ENCODE results near the gene PHF20. TPM values are rescaled to one million over a fixed set of nuclear protein-coding genes. Genes with fewer than 3 reads are reported as not detected.
"Not testable (repeated sequence)": the region's sequence is repeated elsewhere in the genome, so short reads cannot be mapped to it uniquely, and the experiment has no call there.

Gene PHF20
- total RNA-seq, 1 donor from 2014 or later, result 55.1 TPM

- no peaks in the 10 kb centered on the region for H3K27me3 Mint-ChIP-seq (ENCODE audit: low read depth)
- H3K9me3 Mint-ChIP-seq, result no peaks in the 10 kb centered on the region
- H3K36me3 Mint-ChIP-seq (ENCODE audit: low read depth), result peaks cover 18% of the 10 kb centered on the region
- DNase-seq (ENCODE audit: low spot score), result no peak
- H3K4me3 Mint-ChIP-seq (ENCODE audit: low read depth), result no peak overlapping the region
- no peak overlapping the region for H3K27ac Mint-ChIP-seq
- peaks cover 17% of the 10 kb centered on the region for H3K4me1 Mint-ChIP-seq (ENCODE audit: low read depth)
- intact Hi-C loops (cut with micrococcal nuclease), result loop anchor here (10.0 kb wide), 1 partner anchor 57 kb away; no protein-coding TSS in a partner anchor
These were observed 119.6 kb downstream of the PHF20 start for GRCh38 chr20:35891375-35891774.

DNA sequence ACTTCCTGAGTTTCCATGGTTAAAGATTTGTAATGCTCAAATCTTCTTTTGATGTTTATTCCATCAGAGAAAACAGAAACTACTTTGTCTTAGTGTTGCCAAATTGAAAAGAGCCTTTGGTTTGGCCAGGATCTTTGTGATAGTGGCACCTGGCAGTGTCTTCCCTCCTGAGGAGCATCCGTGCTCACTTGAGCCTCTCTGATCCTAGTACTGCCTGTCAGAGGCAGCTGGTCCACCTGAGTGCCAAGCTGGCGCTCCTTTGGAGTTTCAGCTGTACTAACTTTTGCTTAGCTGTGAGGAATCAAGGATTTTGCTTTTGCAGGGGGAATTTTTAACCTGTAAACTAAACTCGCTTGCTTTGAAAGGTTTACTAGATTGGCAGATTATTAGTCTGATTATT, 121.1 kb downstream of the PHF20 start:
- H3K4me3 Mint-ChIP-seq (ENCODE audit: low read depth), result no peak overlapping the region
- H3K36me3 Mint-ChIP-seq (ENCODE audit: low read depth), result peaks cover 22% of the 10 kb centered on the region

GRCh38 chr20:35893942-35894341, 122.1 kb downstream of the PHF20 start:
- intact Hi-C loops (cut with micrococcal nuclease), result loop anchor here (10.0 kb wide), 1 partner anchor 59 kb away; no protein-coding TSS in a partner anchor
- Mint-ChIP-seq H3K4me1 (ENCODE audit: low read depth) (peaks cover 17% of the 10 kb centered on the region), H3K27ac (no peak overlapping the region), H3K9me3 (no peaks in the 10 kb centered on the region), H3K27me3 (ENCODE audit: low read depth) (no peaks in the 10 kb centered on the region), H3K36me3 (ENCODE audit: low read depth) (peaks cover 22% of the 10 kb centered on the region), H3K4me3 (ENCODE audit: low read depth) (no peak overlapping the region)
- DNase-seq (ENCODE audit: low spot score), result no peak

More for the DNA sequence above, 121.1 kb downstream of the PHF20 start:
- no peak for DNase-seq (ENCODE audit: low spot score)
- Mint-ChIP-seq H3K27me3 (ENCODE audit: low read depth) (no peaks in the 10 kb centered on the region), H3K27ac (no peak overlapping the region), H3K9me3 (no peaks in the 10 kb centered on the region), H3K4me1 (ENCODE audit: low read depth) (peaks cover 17% of the 10 kb centered on the region)
- intact Hi-C loops (cut with micrococcal nuclease), result loop anchor here (10.0 kb wide), 1 partner anchor 58 kb away; no protein-coding TSS in a partner anchor

GRCh38 chr20:35895516-35895915, 123.7 kb downstream of the PHF20 start:
- Mint-ChIP-seq H3K36me3 (ENCODE audit: low read depth) (peaks cover 29% of the 10 kb centered on the region), H3K4me1 (ENCODE audit: low read depth) (peaks cover 17% of the 10 kb centered on the region)
- not testable (repeated sequence) for DNase-seq (ENCODE audit: low spot score); H3K27ac Mint-ChIP-seq; H3K27me3 Mint-ChIP-seq (ENCODE audit: low read depth); H3K9me3 Mint-ChIP-seq; H3K4me3 Mint-ChIP-seq (ENCODE audit: low read depth)
- intact Hi-C loops (cut with micrococcal nuclease), result loop anchor here (10.0 kb wide), 1 partner anchor 61 kb away; no protein-coding TSS in a partner anchor

DNA sequence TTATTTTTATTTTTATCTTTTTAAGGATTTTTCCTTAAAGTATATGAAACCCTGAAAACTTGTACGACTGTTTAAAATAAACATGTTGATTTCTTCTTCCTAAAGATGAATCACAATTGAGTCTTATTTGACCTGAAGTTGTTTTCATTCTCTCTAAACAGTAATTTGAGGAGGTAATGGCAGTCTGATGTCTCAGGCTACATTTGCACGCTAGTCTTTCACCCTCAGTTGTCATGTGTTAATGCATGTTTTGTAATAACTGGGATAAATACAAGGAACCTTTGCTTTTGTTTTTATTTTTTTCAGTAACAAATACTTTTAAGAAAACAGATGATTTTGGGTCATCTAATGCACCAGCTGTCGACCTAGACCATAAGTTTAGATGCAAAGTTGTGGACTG, 127.2 kb downstream of the PHF20 start:
- Mint-ChIP-seq H3K36me3 (ENCODE audit: low read depth) (peaks cover 37% of the 10 kb centered on the region), H3K27ac (no peak overlapping the region)

DNA sequence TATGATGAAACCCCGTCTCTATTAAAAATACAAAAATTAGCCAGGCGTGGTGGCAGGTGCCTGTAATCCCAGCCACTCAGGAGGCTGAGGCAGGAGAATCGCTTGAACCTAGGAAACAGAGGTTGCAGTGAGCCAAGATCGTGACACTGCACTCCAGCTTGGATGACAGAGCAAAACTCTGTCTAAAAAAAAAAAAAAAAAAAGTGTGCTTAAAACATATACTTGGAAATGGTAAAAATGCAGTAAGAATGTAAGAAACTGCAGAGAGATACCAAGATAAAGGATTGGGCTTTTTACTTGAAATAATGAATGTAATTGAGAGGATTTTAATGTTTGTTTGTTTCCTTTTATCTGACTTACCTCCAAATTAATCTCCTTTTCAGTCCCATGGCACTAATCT, 129.4 kb downstream of the PHF20 start:
- peaks cover 41% of the 10 kb centered on the region for H3K36me3 Mint-ChIP-seq (ENCODE audit: low read depth)

More for the DNA sequence above, 127.2 kb downstream of the PHF20 start:
- no peak for DNase-seq (ENCODE audit: low spot score)
- no peak overlapping the region for H3K4me3 Mint-ChIP-seq (ENCODE audit: low read depth)
- no peaks in the 10 kb centered on the region for H3K9me3 Mint-ChIP-seq
- no peaks in the 10 kb centered on the region for H3K27me3 Mint-ChIP-seq (ENCODE audit: low read depth)
- intact Hi-C loops (cut with micrococcal nuclease), result loop anchor here (10.0 kb wide), 1 partner anchor 64 kb away; no protein-coding TSS in a partner anchor
- H3K4me1 Mint-ChIP-seq (ENCODE audit: low read depth), result peaks cover 6% of the 10 kb centered on the region

GRCh38 chr20:35901678-35902544, 130.1 kb downstream of the PHF20 start:
- H3K36me3 Mint-ChIP-seq (ENCODE audit: low read depth), result peaks cover 44% of the 10 kb centered on the region
- DNase-seq (ENCODE audit: low spot score), result no peak
- no peak overlapping the region for H3K27ac Mint-ChIP-seq
- H3K27me3 Mint-ChIP-seq (ENCODE audit: low read depth), result no peaks in the 10 kb centered on the region
- H3K4me3 Mint-ChIP-seq (ENCODE audit: low read depth), result no peak overlapping the region
- H3K4me1 Mint-ChIP-seq (ENCODE audit: low read depth), result no peaks in the 10 kb centered on the region
- no peaks in the 10 kb centered on the region for H3K9me3 Mint-ChIP-seq
- intact Hi-C loops (cut with micrococcal nuclease), result no loop called here

More for the DNA sequence above, 129.4 kb downstream of the PHF20 start:
- H3K27me3 Mint-ChIP-seq (ENCODE audit: low read depth); H3K27ac Mint-ChIP-seq; H3K4me1 Mint-ChIP-seq (ENCODE audit: low read depth); H3K9me3 Mint-ChIP-seq; DNase-seq (ENCODE audit: low spot score); intact Hi-C loops (cut with micrococcal nuclease); H3K4me3 Mint-ChIP-seq (ENCODE audit: low read depth): not testable (repeated sequence)

- DNase-seq (ENCODE audit: low spot score), result no peak
- Mint-ChIP-seq H3K4me1 (ENCODE audit: low read depth) (peaks cover 1% of the 10 kb centered on the region), H3K36me3 (ENCODE audit: low read depth) (peaks cover 46% of the 10 kb centered on the region), H3K4me3 (ENCODE audit: low read depth) (no peak overlapping the region), H3K27me3 (ENCODE audit: low read depth) (no peaks in the 10 kb centered on the region), H3K9me3 (no peaks in the 10 kb centered on the region), H3K27ac (no peak overlapping the region)
- intact Hi-C loops (cut with micrococcal nuclease), result no loop called here
These were observed 130.7 kb downstream of the PHF20 start for GRCh38 chr20:35902545-35902941.

GRCh38 chr20:35903843-35904242, 132.0 kb downstream of the PHF20 start:
- intact Hi-C loops (cut with micrococcal nuclease), result no loop called here
- H3K36me3 Mint-ChIP-seq (ENCODE audit: low read depth), result peaks cover 51% of the 10 kb centered on the region
- peaks cover 8% of the 10 kb centered on the region for H3K4me1 Mint-ChIP-seq (ENCODE audit: low read depth)
- H3K9me3 Mint-ChIP-seq, result no peaks in the 10 kb centered on the region
- DNase-seq (ENCODE audit: low spot score), result no peak
- no peak overlapping the region for H3K27ac Mint-ChIP-seq
- H3K4me3 Mint-ChIP-seq (ENCODE audit: low read depth), result no peak overlapping the region
- H3K27me3 Mint-ChIP-seq (ENCODE audit: low read depth), result no peaks in the 10 kb centered on the region

GRCh38 chr20:35904982-35905663, 133.3 kb downstream of the PHF20 start:
- no peaks in the 10 kb centered on the region for H3K27me3 Mint-ChIP-seq (ENCODE audit: low read depth)
- peaks cover 12% of the 10 kb centered on the region for H3K4me1 Mint-ChIP-seq (ENCODE audit: low read depth)
- H3K9me3 Mint-ChIP-seq, result no peaks in the 10 kb centered on the region
- H3K36me3 Mint-ChIP-seq (ENCODE audit: low read depth), result peaks cover 45% of the 10 kb centered on the region
- no peak overlapping the region for H3K27ac Mint-ChIP-seq
- intact Hi-C loops (cut with micrococcal nuclease), result no loop called here
- H3K4me3 Mint-ChIP-seq (ENCODE audit: low read depth), result no peak overlapping the region
- DNase-seq (ENCODE audit: low spot score), result no peak

DNA sequence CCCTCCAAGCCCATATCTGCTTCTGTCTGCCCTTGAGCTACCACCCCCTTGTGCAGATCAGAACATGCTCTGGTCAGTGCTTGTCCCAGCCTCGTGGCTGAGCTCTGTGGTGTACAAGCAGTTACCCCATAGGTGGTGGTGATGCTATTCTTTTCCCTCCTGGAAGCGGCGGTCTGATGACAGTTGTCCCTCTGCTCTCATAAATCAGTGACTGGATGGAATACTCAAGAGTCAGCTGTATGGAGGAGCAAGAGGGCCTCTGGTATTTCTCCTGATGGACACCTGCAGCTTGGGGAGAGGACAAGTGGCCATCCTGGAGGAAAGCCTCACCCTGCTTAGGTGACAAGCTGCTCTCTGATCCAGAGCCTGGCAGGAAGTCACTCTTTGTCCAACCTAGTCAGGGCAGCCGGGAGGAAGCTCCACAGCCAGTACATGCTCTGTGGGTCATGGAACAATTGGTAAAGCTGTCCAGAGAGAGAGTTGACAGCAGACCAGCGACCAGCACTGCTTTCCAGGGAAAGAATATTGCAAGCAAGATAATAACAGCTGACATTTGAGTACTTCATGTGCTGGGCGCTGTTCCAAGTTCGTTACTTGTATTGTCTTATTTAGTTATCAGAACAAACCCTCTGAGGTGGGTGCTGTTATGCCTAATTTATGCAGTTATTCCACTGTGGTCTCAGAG, 135.3 kb downstream of the PHF20 start:
- no peak overlapping the region for H3K27ac Mint-ChIP-seq
- no peaks in the 10 kb centered on the region for H3K9me3 Mint-ChIP-seq
- intact Hi-C loops (cut with micrococcal nuclease), result no loop called here

DNA sequence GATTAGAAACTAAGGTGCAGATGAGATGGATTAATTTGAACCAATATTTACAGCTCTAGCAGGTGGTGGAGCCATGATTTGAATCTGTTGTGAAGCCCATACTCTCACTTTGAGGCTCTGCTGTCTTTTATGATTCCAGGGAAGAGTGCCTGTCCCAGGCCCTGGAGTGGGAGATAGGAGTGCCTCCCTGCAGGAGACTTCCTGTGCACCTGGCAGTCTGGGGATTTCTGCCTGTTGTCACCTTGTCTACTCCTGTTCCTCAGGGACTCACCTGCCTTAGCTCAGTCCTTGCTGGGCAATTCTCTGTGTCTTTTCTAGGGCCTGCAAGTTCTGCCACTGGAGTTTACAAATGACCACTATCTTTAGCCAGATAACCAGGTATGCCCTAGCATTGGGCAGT, 136.2 kb downstream of the PHF20 start:
- intact Hi-C loops (cut with micrococcal nuclease), result no loop called here
- no peak for DNase-seq (ENCODE audit: low spot score)
- Mint-ChIP-seq H3K27ac (no peak overlapping the region), H3K9me3 (no peaks in the 10 kb centered on the region), H3K27me3 (ENCODE audit: low read depth) (no peaks in the 10 kb centered on the region), H3K36me3 (ENCODE audit: low read depth) (peaks cover 45% of the 10 kb centered on the region), H3K4me1 (ENCODE audit: low read depth) (peaks cover 12% of the 10 kb centered on the region), H3K4me3 (ENCODE audit: low read depth) (no peak overlapping the region)

More for the DNA sequence above, 135.3 kb downstream of the PHF20 start:
- no peak overlapping the region for H3K4me3 Mint-ChIP-seq (ENCODE audit: low read depth)
- no peaks in the 10 kb centered on the region for H3K27me3 Mint-ChIP-seq (ENCODE audit: low read depth)
- DNase-seq (ENCODE audit: low spot score), result no peak
- peaks cover 44% of the 10 kb centered on the region for H3K36me3 Mint-ChIP-seq (ENCODE audit: low read depth)
- peaks cover 12% of the 10 kb centered on the region for H3K4me1 Mint-ChIP-seq (ENCODE audit: low read depth)

Data from activated T-helper 2 cell treated with anti-CD3 and anti-CD28 coated beads, Interferon-gamma antibody, Interleukin-2, Interleukin-4, amounts not matched to agents 10 μg/mL and 5 μg/mL and 100 μg/mL, durations not matched to agents 14 hours and 24 hours and 36 hours (primary cell).